ENCODE measurements around the gene PROM2.
A peak's percentile ranks its signal among the peaks of the same experiment; 100 is the strongest.

Gene PROM2

DNA sequence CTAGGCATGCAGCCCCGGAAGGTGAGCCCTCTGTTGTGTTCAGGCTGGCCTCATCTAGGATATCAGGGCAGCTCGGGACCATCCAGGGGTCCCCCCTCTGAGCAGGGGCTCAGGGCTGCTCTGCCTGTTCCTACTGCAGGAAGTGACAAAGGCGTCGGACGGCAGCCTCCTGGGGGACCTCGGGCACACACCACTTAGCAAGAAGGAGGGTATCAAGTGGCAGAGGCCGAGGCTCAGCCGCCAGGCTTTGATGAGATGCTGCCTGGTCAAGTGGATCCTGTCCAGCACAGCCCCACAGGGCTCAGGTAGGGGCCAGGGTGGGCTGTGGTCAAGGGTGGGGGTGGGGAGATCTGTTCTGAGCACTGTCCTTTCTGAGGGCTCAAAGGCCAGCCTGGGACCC is 36.0 kb downstream of the PROM2 start:
- no peak for DNase-seq

DNA sequence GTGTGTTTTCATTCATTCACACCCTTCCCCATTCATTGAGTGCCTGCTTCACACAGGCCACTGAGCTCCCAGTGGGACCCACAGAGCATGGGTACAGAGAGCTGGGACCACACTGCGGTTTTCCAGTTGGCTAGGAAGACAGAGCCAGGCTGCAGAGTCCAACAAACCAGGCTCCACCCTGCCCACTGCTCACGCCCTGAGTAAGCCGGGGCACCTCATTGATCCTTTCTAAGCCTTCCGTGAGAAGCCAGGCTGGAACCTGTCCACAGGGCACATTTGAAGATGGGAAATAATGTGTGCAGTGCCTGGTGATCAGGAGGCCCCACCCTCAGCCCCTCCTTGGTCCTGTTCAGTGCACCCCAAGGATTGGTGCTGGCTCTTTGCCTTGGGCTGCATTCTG is 36.4 kb downstream of the PROM2 start:
- no peak for DNase-seq

DNA sequence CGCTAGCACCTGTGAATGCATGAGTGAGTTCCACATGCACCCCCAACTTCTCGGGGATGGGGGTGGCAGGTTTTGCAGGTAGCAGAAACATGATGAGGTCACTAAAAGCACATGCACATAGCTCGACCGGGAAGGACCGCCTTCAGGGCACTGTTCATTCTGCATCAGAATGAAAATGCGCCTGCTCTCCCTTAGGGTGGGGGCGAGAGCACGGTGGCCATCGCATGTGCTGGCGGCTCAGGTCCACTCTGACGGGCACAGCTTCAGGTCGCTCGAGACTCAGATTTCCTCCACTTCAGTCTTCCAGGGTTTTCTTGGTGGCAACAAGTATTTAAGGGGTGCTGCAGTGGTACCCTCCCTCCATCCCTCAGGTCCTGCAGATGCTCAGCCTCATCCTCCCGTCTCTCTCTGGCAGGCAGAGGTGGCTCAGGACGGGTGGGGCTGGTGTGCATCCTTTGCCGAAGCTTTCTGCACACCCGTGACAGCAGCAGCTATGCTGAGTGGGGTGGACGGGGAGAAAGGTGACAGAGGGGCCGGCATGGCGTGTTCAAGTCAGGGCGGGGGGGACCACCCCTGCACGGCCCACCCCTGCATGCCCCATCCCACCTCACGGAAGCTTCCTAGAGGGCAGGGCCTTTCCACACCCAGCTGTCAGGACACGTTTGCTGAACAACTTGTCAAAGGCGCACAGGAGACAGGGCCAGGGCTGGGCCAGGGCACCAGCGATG is 37.7 kb downstream of the PROM2 start:
- DNase-seq = no peak

DNA sequence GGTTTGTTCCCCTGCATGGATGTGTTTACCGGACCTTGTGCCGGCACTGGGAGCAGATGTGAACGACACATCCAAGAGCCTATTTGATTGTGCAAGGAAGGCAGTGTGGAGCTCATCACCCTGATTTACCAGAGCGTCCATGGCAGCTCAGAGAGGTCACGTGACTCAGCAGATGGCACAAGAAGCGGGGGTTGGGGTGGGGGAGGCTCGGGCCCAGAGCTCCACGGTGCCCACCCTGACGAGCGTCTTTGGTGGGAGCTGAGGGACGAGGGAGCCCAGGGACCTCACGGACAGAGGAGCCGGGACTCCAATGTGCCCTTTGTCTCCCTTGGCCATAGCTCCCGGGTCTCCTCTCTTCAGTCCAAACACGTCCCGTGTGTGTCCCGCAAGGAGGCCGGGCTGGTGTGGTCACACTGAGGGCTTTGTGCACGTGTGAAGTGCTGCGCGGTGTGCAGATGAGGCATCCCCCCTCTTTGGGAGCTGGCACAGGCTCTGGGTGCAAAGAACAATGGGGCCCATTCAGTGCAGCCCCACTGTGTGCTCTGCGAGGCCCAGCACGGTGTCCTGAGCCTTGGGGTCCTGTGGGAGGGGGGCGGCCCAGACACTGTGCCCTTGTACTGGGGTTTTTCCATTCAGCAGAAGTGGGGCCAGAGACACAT is 38.4 kb downstream of the PROM2 start:
- DNase-seq = no peak

DNA sequence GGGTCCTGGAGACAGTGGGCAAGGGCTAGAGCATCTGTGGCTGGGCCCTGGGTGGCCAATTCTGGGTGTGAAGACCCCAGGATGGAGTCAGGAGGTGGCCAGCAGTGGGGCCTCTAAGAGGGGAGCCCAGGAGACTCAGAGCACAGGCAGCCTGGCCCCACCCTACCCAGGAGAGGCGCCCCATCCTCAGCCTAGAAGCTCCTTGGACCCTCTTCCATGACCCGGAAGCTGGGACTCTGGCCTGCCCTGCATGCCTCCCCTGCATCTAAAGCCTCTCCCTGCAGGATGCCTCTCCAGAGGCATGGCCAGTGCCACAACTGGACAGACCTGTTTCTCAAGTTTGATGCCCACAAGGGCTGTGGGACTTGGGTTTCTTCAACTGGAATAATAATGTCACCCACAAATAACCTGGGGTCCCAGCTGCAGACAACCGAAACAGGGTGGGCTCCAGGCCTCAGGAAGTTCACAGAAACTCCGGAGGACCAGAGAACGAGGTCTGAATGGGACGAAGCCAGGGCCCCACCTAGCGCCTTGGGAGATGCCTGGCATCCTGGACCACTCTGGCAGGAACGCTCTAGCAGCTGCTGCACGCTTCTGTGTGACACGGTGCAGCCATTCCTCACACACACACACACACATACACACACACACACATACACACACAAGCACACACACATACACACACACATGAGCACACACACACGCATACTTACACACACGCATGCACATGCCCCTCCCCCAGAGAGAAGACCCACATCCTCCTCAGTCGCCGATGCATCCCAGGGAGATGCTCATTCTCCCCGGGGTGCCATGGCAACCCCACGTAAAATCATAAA is 39.3 kb downstream of the PROM2 start:
- DNase-seq = no peak

DNA sequence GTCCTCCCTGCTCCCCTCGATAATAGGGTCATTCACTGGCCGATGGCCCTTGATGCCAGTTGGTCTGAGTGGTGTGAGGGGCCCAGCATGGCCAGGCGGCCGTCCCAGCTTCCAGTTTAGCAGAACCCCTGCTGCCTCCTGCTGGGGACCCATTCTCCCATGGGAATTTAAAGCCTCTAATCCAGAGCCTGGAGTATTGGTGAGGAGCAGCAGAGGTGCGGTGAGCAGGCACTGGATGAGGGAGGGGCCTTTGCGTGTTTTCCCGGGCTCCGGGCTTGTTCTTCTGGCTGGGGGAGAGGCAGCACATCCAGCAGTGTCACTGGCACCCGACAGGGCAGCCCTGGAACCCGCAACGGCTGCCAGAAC is 40.3 kb downstream of the PROM2 start:
- DNase-seq = no peak

DNA sequence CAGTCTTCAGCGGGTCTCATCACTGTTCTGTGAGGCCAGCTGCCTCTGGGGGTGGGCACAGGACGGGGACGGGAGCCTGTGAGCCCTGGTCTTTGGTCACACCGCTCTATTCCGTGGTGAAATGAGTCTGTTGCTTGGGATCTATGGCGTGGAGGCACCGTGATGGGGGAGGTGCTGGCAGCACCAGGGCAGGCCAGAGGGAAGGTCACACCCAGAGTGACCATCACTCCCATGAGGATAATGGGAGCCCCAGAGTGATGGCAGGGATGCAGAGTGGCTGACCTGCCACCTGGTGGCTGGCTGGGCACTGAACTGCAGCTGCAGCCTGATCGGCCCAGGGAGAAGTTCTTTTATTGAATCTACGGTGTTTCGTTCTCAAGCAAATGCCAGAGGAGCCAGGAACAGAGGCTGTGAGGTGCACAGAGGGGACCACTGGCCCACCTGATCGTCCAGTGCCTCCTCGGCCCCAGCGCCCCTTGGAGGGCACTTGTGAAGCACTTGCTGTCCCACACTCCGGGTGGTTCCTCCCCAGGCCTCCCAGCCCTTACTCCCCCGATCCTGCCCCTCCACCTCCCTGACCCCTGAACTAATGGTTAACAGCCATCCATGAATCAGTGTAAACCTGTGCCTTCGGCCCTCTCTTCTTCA is 40.8 kb downstream of the PROM2 start:
- no peak for DNase-seq

DNA sequence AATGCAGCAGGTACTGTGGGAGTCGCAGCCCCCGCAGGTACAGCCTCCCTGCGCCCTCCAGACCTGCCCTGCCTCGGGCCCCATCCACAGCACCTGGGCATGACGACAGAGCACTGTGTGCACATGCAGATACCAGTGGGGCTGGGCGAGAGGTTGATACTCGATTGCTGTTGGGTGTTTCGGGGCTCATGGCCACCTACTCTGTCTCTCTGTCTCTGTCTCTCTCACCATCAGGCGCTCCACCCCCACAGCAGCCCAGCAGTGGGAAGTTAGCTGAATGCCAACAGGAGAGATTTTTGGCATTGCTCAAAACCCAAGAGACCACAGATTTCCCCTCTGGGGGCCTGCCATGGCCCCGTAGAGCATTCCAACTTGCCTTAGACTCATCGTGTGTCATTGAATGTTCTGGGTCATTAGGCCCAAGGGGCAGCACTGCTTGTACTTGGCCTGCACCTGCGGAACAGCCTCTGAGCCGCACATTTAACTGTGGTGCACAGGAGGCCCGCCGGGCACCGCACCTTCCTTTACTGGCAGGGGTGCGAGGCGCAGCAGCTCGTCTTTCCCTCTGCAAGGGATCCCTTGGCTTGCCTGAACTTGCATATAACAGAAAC is 41.7 kb downstream of the PROM2 start:
- no peak for DNase-seq

DNA sequence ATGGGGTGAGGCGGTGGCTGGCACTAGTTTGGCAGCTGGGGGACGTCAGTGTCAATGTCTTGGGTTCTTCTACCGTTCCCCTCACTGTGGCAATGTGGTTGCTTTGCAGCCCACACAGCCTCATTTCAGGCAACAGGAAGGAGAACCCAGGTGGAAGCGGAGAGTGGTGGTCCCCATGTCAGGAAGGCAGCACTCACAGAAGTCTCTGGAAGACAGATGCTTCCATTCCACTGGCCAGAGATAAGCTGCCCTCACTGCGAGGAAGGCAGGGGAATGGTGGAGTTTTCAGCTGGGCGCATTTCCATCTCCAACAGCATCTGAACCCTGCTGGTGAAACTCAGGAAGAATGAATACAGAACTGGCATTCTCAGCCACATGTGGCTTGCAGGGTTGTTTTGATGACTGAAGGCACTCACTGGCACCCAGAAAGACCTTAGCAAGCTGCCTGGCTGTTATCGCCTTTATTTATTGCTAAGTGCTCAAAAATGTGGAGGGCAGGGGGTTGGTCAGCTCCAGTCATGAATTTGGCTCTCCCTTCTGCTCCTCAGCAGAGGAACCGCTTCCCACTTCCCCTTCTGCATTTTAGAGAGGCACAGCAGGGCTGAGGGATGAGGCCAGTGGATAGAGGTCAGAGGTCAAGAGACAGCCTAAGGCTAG is 42.3 kb downstream of the PROM2 start:
- DNase-seq = peak; percentile 83

DNA sequence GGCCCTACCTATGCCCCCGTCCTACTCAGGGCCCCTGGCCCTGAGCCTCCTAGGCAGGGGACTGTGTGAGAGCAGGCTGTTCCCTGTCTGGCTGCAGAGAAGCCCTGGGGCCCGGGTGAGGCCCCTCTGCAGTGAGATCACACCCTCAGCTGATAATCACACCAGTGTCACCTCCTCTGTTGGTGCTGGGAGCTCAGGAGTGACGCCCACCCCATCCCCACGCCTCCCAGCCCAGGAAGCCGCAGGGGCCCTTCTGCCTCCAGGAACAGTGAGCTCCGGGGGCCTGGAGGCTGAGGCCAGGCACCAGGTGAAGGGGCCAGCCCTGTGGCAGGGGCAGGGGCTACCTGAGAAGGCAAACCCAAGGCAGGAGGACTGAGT is 42.9 kb downstream of the PROM2 start:
- no peak for DNase-seq

DNA sequence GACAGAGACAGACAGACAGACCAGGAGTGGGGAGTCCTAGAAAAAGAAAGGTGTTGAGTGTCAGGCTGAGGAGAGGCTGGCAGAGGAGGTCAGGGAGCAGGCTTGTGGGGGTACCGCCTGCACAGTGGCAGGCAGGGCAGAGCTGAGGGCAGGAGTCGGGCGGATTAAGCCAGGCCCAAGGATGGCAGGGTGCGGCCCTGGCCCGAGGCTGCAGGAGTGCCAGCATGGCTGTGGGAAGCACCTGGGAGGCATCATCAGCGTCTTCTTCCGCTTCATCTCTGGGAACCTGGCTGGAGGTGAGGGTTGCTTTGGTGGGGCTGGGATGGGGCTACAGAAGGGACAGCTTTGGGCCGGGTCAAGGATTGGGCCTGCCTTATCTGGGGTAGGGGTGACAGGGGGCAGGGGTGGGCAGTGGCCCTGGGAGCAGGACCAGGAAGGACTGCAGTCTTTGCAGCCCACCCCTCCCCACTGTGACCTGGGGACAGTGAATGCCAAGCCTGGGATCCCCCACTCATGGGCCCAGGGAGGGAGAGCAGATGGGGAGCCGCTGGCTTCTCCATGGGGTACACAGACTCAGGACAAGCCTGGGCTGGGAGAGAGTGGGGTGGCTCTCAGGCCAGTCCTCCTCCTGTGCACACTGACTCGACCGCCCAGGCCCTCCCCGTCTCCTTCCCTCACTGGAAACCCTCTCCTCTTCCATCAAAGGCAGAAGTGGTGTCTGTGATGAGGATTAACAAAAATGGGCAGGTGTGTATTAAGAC is 43.6 kb downstream of the PROM2 start:
- no peak for DNase-seq

DNA sequence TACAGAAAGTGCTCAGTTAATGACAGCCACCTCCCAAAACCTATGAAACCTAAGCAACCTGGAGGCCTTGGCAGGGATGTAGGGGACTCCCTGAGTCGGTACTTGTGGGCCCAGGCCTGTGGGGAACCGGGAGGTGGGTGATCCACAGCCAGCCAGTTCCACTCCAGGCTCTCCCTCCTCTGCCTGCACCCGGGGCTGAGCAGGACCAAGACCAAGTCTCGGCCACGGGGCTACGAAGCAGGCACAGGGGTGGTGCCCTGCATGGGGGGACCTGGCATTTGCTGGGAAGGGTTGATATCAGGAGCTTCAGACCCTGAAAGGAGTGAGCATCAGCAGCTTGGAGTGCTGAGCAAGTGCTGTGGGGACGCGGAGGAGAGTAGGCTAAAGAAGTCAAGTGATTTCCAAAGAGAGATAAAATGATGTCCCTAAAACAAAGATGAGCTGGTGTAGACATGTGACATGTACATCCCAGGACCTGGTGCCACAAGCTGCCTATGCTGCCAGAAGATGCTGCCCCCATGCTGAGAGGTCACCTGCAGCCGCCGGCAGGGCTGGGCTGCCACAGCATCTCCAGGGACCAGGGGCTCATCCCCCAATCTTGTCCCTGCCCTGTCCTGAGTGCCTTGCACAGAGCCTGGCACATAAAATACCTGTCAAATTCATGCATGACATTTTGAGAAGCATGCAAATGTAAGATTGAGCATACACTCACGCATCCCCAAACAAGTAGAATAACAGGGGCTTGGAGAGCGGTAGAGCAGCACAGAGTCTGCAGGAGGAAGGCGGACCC is 44.4 kb downstream of the PROM2 start:
- DNase-seq = no peak

DNA sequence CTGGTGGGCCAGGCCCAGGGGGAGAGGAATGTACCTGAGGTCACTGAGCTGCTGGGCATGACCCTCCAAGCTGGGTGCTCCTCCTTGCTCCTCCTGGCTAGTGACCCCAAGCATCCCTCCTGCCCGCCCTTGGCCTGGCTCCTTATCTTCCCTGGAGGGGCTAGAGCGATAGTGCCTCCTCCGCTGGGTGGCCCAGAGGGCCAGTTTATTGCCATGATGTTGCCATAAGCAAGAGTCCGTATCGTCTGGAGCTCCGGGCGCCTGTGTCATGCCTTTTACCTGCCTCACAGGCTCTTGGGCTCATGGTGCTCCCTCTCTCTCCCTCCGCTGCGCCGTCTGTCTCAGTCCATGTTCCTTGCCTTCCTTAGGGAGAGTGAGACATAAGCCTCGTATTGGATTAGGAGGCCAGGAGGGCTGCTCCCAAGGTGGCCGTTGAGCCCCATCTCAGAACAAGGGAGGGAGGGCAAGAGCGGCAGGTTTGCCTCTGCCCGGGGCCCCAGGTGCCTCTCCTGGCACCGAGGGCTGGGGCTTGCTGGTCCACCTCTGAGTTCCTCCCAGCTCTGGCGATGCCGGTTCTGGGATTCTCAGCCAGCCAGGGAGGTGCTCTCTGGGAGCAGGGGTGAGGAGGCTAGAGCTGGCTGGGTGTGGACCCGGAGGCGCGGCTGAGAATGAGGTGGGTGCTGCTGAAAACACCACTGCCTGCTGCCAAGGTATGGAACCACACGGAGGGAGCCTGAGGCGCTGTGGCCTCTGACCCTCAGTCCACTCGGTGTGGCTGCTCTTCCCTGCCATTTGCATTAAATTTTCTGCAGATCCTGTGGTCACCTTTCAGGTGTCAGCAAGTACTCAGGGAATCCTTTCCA is 45.5 kb downstream of the PROM2 start:
- no peak for DNase-seq

DNA sequence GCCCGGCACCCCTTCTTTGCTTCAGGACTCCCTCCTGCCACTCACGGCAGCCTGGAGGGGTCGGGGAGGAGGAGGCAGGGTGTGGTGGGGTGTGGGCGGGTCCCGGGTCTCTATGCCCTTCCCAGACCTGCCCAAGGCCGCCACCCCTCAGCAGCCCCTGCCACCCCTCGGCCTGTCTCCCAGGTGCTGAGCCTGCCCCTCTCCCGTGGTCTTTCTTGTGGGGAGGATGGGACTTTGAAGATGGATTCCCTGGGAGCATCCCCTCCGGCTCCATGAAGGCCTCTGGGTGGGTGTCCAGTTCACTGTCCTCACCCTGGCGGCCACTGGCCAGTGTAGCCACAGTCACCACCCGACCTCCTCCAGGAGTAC is 46.1 kb downstream of the PROM2 start:
- no peak for DNase-seq

DNA sequence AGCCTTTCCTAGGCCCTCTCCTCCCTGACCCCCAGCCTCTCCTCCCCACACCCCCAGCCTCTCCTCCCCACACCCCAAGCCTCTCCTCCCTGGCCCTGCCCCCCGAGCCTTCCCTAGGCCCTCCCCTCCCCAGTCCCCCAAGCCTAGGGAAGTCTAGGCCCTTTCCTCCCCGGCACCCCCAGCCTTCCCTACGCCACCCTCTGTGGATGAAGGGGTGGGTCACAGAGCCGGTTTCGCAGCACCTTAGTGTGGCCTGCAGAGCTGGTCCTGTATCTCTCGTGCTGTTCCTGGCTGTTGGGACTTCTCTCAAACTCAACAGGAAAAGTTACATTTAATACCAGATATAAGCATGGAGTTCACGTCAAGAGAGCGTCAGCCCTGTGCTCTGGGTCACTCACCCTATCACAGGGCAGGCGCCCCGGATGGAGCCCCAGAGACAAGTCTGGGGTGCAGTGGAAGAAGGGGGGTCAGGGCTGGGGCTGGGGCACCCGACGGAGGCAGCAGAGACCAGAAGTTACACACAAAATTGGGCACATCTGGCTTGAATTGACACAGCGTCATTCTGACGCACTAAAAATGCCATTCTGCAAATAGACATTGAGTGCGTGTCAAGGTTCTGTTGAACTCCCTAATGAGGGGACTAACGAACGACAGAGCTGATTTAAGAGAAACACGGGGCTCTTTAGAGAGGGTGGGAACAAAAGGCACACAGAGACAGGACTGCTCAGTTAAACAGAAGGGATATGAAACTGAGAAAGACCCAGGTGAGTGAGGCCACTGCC is 46.9 kb downstream of the PROM2 start:
- no peak for DNase-seq

DNA sequence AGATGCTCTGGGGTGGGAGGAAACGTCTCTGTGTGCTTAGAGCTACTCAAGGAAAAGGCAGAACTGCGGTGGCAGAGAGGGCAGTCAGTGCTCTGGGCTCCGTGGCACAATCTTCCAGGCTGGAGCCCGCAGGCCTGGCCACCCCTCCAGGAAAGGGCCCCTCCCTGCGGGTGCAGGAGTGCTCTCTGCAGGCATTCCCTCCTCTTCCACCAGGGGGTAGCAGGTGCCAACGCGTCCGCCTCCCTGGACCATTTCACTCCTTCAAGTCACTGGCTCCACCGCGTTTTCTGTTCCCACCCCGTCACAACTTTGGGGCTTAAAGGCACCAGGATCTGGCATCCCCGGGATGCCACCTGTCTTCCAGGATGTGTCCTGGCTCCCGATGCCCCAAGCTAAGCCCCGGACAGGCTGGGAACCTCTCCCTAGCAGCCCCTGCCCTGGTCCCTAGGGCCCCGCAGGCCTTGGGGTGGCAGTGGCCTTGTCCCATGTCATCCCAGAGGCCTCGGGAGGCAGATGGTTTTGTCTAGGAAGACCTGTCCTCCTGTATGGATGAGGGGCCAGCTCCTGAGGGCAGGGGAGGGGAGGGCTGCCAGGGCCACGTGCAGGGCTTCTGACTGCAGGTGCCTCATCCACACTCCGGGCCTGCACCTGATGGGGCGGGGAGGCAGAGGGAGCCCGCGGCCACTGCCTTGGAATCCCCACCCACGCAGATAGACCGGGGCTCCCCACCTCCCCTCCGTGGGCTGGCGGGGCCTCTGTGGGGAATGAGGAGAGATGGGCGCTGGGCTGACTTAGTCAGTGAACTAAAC is 49.3 kb downstream of the PROM2 start:
- no peak for DNase-seq

DNA sequence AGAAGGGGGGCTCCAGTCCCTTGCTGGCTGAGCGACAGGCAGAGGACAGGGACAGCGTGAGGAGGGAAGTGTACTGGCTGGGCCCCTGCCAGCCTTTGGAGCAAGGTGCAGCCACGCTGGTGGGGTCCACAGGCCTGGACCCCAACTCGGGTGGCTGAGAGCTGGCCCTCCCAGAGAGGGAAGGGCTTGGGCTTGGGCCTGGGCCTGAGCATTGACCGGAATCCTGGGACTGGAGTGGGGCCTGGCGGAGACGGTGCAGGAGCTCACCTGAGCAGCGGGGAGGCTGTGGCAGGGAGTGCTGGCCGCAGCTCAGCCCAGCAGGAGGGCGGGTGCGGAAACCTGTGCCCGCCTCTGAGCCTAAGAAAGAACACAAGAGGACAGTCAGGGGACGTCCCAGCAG is 50.8 kb downstream of the PROM2 start:
- no peak for DNase-seq

Measured in MV-4-11 (cell line).